OCI-LY7 (cell line): Measurements from ENCODE around the gene HNRNPR. TPM values are rescaled to one million over a fixed set of nuclear protein-coding genes. Genes with fewer than 3 reads are reported as not detected.
"Not testable (repeated sequence)": the region's sequence is repeated elsewhere in the genome, so short reads cannot be mapped to it uniquely, and the experiment has no call there.

Source experiments
- BruUV-seq: library from RNA; stranded (reverse); fragments of 400-500 nt; replicated peaks from 2 replicates; lab custom pipeline; 2021; lab: Mats Ljungman, UMichigan
- CTCF ChIA-PET: fragments of 300-600 bp; sonication (Branson Sonifier 250); formaldehyde crosslinking; loops from one replicate; lab custom pipeline; 2022; ENCODE audit warnings: antibody characterized with exemption; ENCODE audit not compliant: unreplicated experiment; lab: Charles Lee
- POLR2A ChIA-PET: fragments of 300-600 bp; sonication (Branson Sonifier 250); formaldehyde crosslinking; loops from one replicate; lab custom pipeline; 2022; ENCODE audit warnings: antibody characterized with exemption; lab: Charles Lee
- DNase-seq: peaks from one replicate; pipeline ENCODE4 v3.0.0-alpha.2; 2015; ENCODE audit warnings: low spot score
- H2AFZ ChIP-seq: fragments of 200-600 bp; sonication (generic), shearing (Covaris generic); 2 replicates; pipeline ENCODE4 v1.6.1; 2014; ENCODE audit warnings: mild to moderate bottlenecking, antibody characterized with exemption, low read length, moderate library complexity
- H3K27ac ChIP-seq: fragments of 200-600 bp; sonication (generic); 2 replicates; pipeline ENCODE4 v1.5.1; 2014; ENCODE audit warnings: mixed run types, low read depth, mild to moderate bottlenecking, moderate library complexity, low read length, inconsistent platforms; ENCODE audit not compliant: poor library complexity, severe bottlenecking
- H3K36me3 ChIP-seq: fragments of 200-600 bp; sonication (generic); 2 replicates; pipeline ENCODE4 v1.6.1; 2014; ENCODE audit warnings: mild to moderate bottlenecking, antibody characterized with exemption, low read length, moderate library complexity, mixed read lengths; ENCODE audit not compliant: insufficient read depth
- H3K4me1 ChIP-seq: fragments of 200-600 bp; sonication (generic); 2 replicates; pipeline ENCODE4 v1.5.1; 2014; ENCODE audit warnings: mild to moderate bottlenecking, low read length; ENCODE audit not compliant: insufficient read depth, poor library complexity, severe bottlenecking
- H3K4me2 ChIP-seq: fragments of 200-600 bp; sonication (generic); 2 replicates; pipeline ENCODE4 v1.6.1; 2014; ENCODE audit warnings: mild to moderate bottlenecking, low read length
- H3K4me3 ChIP-seq: fragments of 200-600 bp; sonication (generic); 2 replicates; pipeline ENCODE4 v1.5.1; 2014; ENCODE audit warnings: mild to moderate bottlenecking, low read depth, low read length; ENCODE audit not compliant: poor library complexity, severe bottlenecking
- H3K79me2 ChIP-seq: fragments of 200-600 bp; sonication (generic); 2 replicates; pipeline ENCODE4 v1.6.1; 2016; ENCODE audit warnings: low read depth, mild to moderate bottlenecking, low read length, moderate library complexity, mixed read lengths; ENCODE audit not compliant: insufficient read depth
- H3K9me2 ChIP-seq: fragments of 200-600 bp; sonication (generic); 2 replicates; pipeline ENCODE4 v1.6.1; 2016; ENCODE audit warnings: mild to moderate bottlenecking, low read length, mixed read lengths; ENCODE audit not compliant: insufficient read depth
- H3K9me3 ChIP-seq: fragments of 200-600 bp; sonication (generic); 2 replicates; pipeline ENCODE4 v1.6.1; 2014; ENCODE audit warnings: mild to moderate bottlenecking, mixed run types, low read length, mixed read lengths
- H4K20me1 ChIP-seq: fragments of 200-600 bp; sonication (generic); 2 replicates; pipeline ENCODE4 v1.6.1; 2014; ENCODE audit warnings: mild to moderate bottlenecking, antibody characterized with exemption, low read length, moderate library complexity, mixed read lengths; ENCODE audit not compliant: insufficient read depth
- CTCF ChIP-seq: fragments of 200-600 bp; sonication (generic); conservative IDR thresholded peaks from 2 replicates; pipeline ENCODE4 v1.5.1; 2014; ENCODE audit warnings: mild to moderate bottlenecking, antibody characterized with exemption, low read length, moderate library complexity, mixed read lengths
- EZH2phosphoT487 ChIP-seq: fragments of 200-600 bp; sonication (generic); IDR thresholded peaks from 2 replicates; pipeline ENCODE4 v1.6.1; 2018; ENCODE audit warnings: low read depth, borderline replicate concordance, mild to moderate bottlenecking, mixed run types, antibody characterized with exemption, low read length, moderate library complexity, mixed read lengths
- intact Hi-C: fragments of 100-400 bp; cut with micrococcal nuclease; formaldehyde crosslinking; loops from one replicate; pipeline ENCODE4 v1.10.0; 2022; ENCODE audit not compliant: unreplicated experiment
- total RNA-seq, 2 experiments: library from RNA; depleted of rRNA in 1 of 2; stranded (reverse); fragments of >200 nt in 1 of 2; shearing (Covaris generic) in 1 of 2; gene quantifications; 2 replicates each; pipeline ENCODE4 v1.2.3, GENCODE V29; 2014 to 2022

Gene HNRNPR
- total RNA-seq, 2 experiments from 2014 or later: 193 to 282 TPM

GRCh38 chr1:23376890-23377811 is 33.1 kb upstream of the HNRNPR start:
- no TSS peak for BruUV-seq
- POLR2A ChIA-PET: interaction anchor here (0.6 to 1.0 kb wide), 3 partner anchors 9 to 402 kb away, joined by 3 to 4 read pairs (median 3); no protein-coding TSS in a partner anchor
- H2AFZ ChIP-seq: no peak overlapping the region
- H3K36me3 ChIP-seq: no peaks in the 10 kb centered on the region
- CTCF ChIA-PET: interaction anchor here (0.6 kb wide), 1 partner anchor 32 kb away, joined by 4 read pairs; no protein-coding TSS in a partner anchor
- no peak overlapping the region for H3K4me2 ChIP-seq
- no peaks in the 10 kb centered on the region for H3K4me1 ChIP-seq
- TF ChIP-seq EZH2phosphoT487: no peak
- TF ChIP-seq CTCF: no peak
- H4K20me1 ChIP-seq: no peaks in the 10 kb centered on the region
- no peak overlapping the region for H3K4me3 ChIP-seq
- intact Hi-C loops: no loop called here
- H3K27ac ChIP-seq: no peak overlapping the region
- H3K9me3 ChIP-seq: no peaks in the 10 kb centered on the region
- H3K9me2 ChIP-seq: no peaks in the 10 kb centered on the region
- no peak for DNase-seq
- no peaks in the 10 kb centered on the region for H3K79me2 ChIP-seq

- BruUV-seq, H3K9me2 ChIP-seq, H3K79me2 ChIP-seq, H3K9me3 ChIP-seq, H3K36me3 ChIP-seq, POLR2A ChIA-PET, CTCF ChIA-PET, H3K4me3 ChIP-seq, H2AFZ ChIP-seq, H3K4me2 ChIP-seq, DNase-seq, intact Hi-C loops, H3K27ac ChIP-seq, H4K20me1 ChIP-seq: not testable (repeated sequence)
- H3K4me1 ChIP-seq: peaks cover 13% of the 10 kb centered on the region
Observed at GRCh38 chr1:23374079-23374735, 30.1 kb upstream of the HNRNPR start.

- intact Hi-C loops: no loop called here
- DNase-seq: no peak
- no peak overlapping the region for H2AFZ ChIP-seq
- POLR2A ChIA-PET: interaction anchor here (0.6 to 0.7 kb wide), 2 partner anchors 294 to 375 kb away, joined by 3 read pairs; no protein-coding TSS in a partner anchor
- H3K4me3 ChIP-seq: no peak overlapping the region
- H3K4me2 ChIP-seq: no peak overlapping the region
- TF ChIP-seq CTCF (no peak), EZH2phosphoT487 (no peak)
- no peaks in the 10 kb centered on the region for H3K9me3 ChIP-seq
- no peaks in the 10 kb centered on the region for H4K20me1 ChIP-seq
- peaks cover 13% of the 10 kb centered on the region; the same call in 1 of the 2 replicates for H3K79me2 ChIP-seq
- peaks cover 17% of the 10 kb centered on the region for H3K4me1 ChIP-seq
- no peak overlapping the region for H3K27ac ChIP-seq
- BruUV-seq: no TSS peak
- no peaks in the 10 kb centered on the region for H3K36me3 ChIP-seq
- H3K9me2 ChIP-seq: no peaks in the 10 kb centered on the region
- CTCF ChIA-PET: no interaction called here
Observed at GRCh38 chr1:23371987-23372880, 28.1 kb upstream of the HNRNPR start.
